GM12878 (cell line): ENCODE data around the gene DCAF4L1. TPM values are rescaled to one million over a fixed set of nuclear protein-coding genes. Genes with fewer than 3 reads are reported as not detected.

Experiments
- ATAC-seq: fragments of 200-7000 bp; cut with Tn5 transposase; 3 replicates; pipeline ENCODE4 v1.9.1; 2020; ENCODE audit warnings: mild to moderate bottlenecking, moderate library complexity
- BruUV-seq: library from RNA; stranded (reverse); fragments of 400-500 nt; replicated peaks from 2 replicates; lab custom pipeline; 2021; lab: Mats Ljungman, UMichigan
- CTCF ChIA-PET: fragments of 300-600 bp; sonication (Branson Sonifier 250); formaldehyde crosslinking; extraction: SDS; loops from one replicate; lab custom pipeline; 2021; ENCODE audit warnings: inconsistent platforms; lab: Yijun Ruan, JAX
- POLR2A ChIA-PET: fragments of 350-600 bp; formaldehyde crosslinking; extraction: SDS; loops from one replicate; lab custom pipeline; 2021; ENCODE audit warnings: inconsistent platforms; lab: Charles Lee
- RAD21 ChIA-PET: fragments of 300-600 bp; sonication (Branson Sonifier 250); formaldehyde crosslinking; loops from one replicate; lab custom pipeline; 2023; ENCODE audit warnings: antibody characterized with exemption; ENCODE audit not compliant: unreplicated experiment; lab: Charles Lee
- SMC1A ChIA-PET: fragments of 300-600 bp; sonication (Branson Sonifier 250); formaldehyde crosslinking; loops from one replicate; lab custom pipeline; 2023; ENCODE audit not compliant: unreplicated experiment, uncharacterized antibody; lab: Charles Lee
- DNase-seq: peaks from one replicate; pipeline ENCODE4 v3.0.0-alpha.2; 2011; ENCODE audit warnings: low read depth, low spot score
- FAIRE-seq: peaks from 3 replicates; lab custom pipeline; 2011; peaks lifted over from hg19 to GRCh38; lab: Jason Lieb, UNC
- H2AFZ ChIP-seq: 2 replicates; pipeline ENCODE4 v1.6.0; 2011; ENCODE audit warnings: low read depth, low read length, control low read depth; ENCODE audit not compliant: control insufficient read depth
- H3K27ac ChIP-seq: 2 replicates; pipeline ENCODE4 v1.5.1; 2011; ENCODE audit warnings: control low read depth; ENCODE audit not compliant: control insufficient read depth, insufficient read depth
- H3K27me3 ChIP-seq, 2 experiments: replicated peaks in 1 of 2; 2 replicates each; pipeline versions ENCODE4 v1.6.0 to v1.6.1; 2011; ENCODE audit warnings: low read length in 1 of 2; ENCODE audit not compliant: control insufficient read depth in 2 of 2, insufficient read depth in 2 of 2
- H3K36me3 ChIP-seq, 2 experiments: 2 replicates each; pipeline ENCODE4 v1.5.1; 2011; ENCODE audit warnings: low read length in 1 of 2; ENCODE audit not compliant: control insufficient read depth in 2 of 2, insufficient read depth in 2 of 2
- H3K4me1 ChIP-seq: 2 replicates; pipeline ENCODE4 v1.6.1; 2011; ENCODE audit warnings: mild to moderate bottlenecking, low read length, moderate library complexity, mixed read lengths; ENCODE audit not compliant: control insufficient read depth, insufficient read depth
- H3K4me2 ChIP-seq: 2 replicates; pipeline ENCODE4 v1.6.0; 2011; ENCODE audit warnings: control low read depth; ENCODE audit not compliant: control insufficient read depth, insufficient read depth
- H3K4me3 ChIP-seq: fragments of 200-600 bp; sonication (generic); 2 replicates; pipeline ENCODE4 v1.5.1; 2016
- H3K79me2 ChIP-seq: 2 replicates; pipeline ENCODE4 v1.6.0; 2011; ENCODE audit warnings: low read length; ENCODE audit not compliant: control insufficient read depth, insufficient read depth
- H3K9ac ChIP-seq: 2 replicates; pipeline ENCODE4 v1.8.0; 2011; ENCODE audit warnings: low read length, control low read depth, mixed read lengths; ENCODE audit not compliant: control insufficient read depth, insufficient read depth
- H3K9me3 ChIP-seq: replicated peaks from 3 replicates; pipeline ENCODE4 v1.5.1; 2011; ENCODE audit warnings: mild to moderate bottlenecking, low read length; ENCODE audit not compliant: control insufficient read depth, insufficient read depth
- H4K20me1 ChIP-seq: 2 replicates; pipeline ENCODE4 v1.6.0; 2011; ENCODE audit not compliant: control insufficient read depth, insufficient read depth
- CBX5 ChIP-seq: sonication (generic); IDR thresholded peaks from 2 replicates; pipeline ENCODE4 v1.6.1; 2016; ENCODE audit warnings: low read depth, moderate library complexity, mild to moderate bottlenecking, inconsistent platforms
- IKZF2 ChIP-seq, 2 experiments: fragments of 450-650 bp; IDR thresholded peaks; 2 replicates each; pipeline ENCODE4 v1.6.1; 2017; ENCODE audit warnings: mild to moderate bottlenecking in 2 of 2, moderate library complexity in 2 of 2
- NRF1 ChIP-seq: conservative IDR thresholded peaks from 2 replicates; pipeline ENCODE4 v1.6.1; 2011; ENCODE audit warnings: mild to moderate bottlenecking, low read depth, low read length, improper control_type of control experiment
- PBX3 ChIP-seq: IDR thresholded peaks from 2 replicates; pipeline ENCODE4 v1.6.1; 2011; ENCODE audit warnings: mild to moderate bottlenecking, low read depth, low read length, moderate library complexity; ENCODE audit not compliant: insufficient replicate concordance
- SMC3 ChIP-seq: IDR thresholded peaks from 2 replicates; pipeline ENCODE4 v1.6.1; 2011; ENCODE audit warnings: low read length, improper control_type of control experiment, borderline replicate concordance
- USF1 ChIP-seq: IDR thresholded peaks from 2 replicates; pipeline ENCODE4 v1.6.1; 2011; ENCODE audit warnings: borderline replicate concordance, low read depth, mild to moderate bottlenecking, moderate library complexity, mixed read lengths, low read length; ENCODE audit not compliant: insufficient read depth; ENCODE audit errors: extremely low read length
- WRNIP1 ChIP-seq: IDR thresholded peaks from 2 replicates; pipeline ENCODE4 v1.6.1; 2011; ENCODE audit warnings: low read depth, low read length, improper control_type of control experiment, borderline replicate concordance
- WGBS: methylation state at CpG from one replicate; pipeline ENCODE4 v1.1.6; 2016; ENCODE audit warnings: low lambda C conversion rate; ENCODE audit not compliant: insufficient replicate concordance, insufficient coverage; ENCODE audit errors: missing lambda C conversion rate; 5-methylcytosine and 5-hydroxymethylcytosine counted together
- in situ Hi-C: fragments of 300-500 bp; cut with MboI; formaldehyde crosslinking; loops from 9 replicates; pipeline ENCODE4 v1.14.3; 2018; ENCODE audit warnings: mixed read lengths
- intact Hi-C: fragments of 100-400 bp; cut with micrococcal nuclease; formaldehyde crosslinking; loops from one replicate; pipeline ENCODE4 v1.14.2; 2022; ENCODE audit not compliant: unreplicated experiment
- polyA plus RNA-seq, 11 experiments: library from polyadenylated mRNA; depleted of rRNA in 4 of 11; unstranded in 6 of 11; stranded (reverse) in 5 of 11; fragments of >200 nt; fragmentation: Nextera tagmentation in 4 of 11; fragmentation: Illumina TruSeq in 1 of 11; extraction: Ambion mirVana in 4 of 11; extraction: Trizol in 1 of 11; gene quantifications; 1 replicate in 1 of 11; 2 replicates in 10 of 11; pipeline versions ENCODE4 v1.2.1 to v1.2.3, GENCODE V29; 2011 to 2016; ENCODE audit warnings: inconsistent platforms in 2 of 11, missing spikeins in 2 of 11, low read depth in 1 of 11
- total RNA-seq, 4 experiments: library from RNA; depleted of rRNA in 3 of 4; stranded (reverse); fragments of >200 nt in 3 of 4; fragmentation: Illumina TruSeq in 1 of 4; extraction: Trizol in 1 of 4; gene quantifications; 2 replicates each; pipeline versions ENCODE4 v1.2.1 to v1.2.3, GENCODE V29; 2013 to 2021

Gene DCAF4L1
- total and polyA plus RNA-seq, 10 of the 15 experiments (the other 5 are each of a cell fraction or from before 2014, with no cell fraction given) = 0.04 to 0.48 (median 0.18) TPM

- 1% methylated on average over 12 of the region's 12 CpGs for WGBS
- peak; percentile 24 for ATAC-seq
Measured at GRCh38 chr4:41989994-41990364, 8.4 kb downstream of the DCAF4L1 start.

More at GRCh38 chr4:41989994-41990364, 8.4 kb downstream of the DCAF4L1 start:
- ChIA-PET SMC1A (interaction anchor here (0.8 to 0.9 kb wide), 4 partner anchors 10 to 54 kb away, joined by 3 read pairs; no protein-coding TSS in a partner anchor), POLR2A (interaction anchor here (1.2 to 2.1 kb wide), 2 partner anchors 14 to 51 kb away, joined by 4 to 8 read pairs; no protein-coding TSS in a partner anchor), RAD21 (interaction anchor here (0.5 to 1.0 kb wide), 3 partner anchors 14 to 1444 kb away, joined by 3 read pairs; no protein-coding TSS in a partner anchor), CTCF (interaction anchor here (0.9 to 1.7 kb wide), 3 partner anchors 12 to 46 kb away, joined by 3 to 5 read pairs (median 3); no protein-coding TSS in a partner anchor)
- TF ChIP-seq SMC3 (no peak), WRNIP1 (no peak), NRF1 (no peak), CBX5 (0 out of 2 replicates have a peak, but pooled peaks have one; percentile 8), USF1 (no peak), IKZF2 (IDR thresholded peaks at IDR 0.05) (peak; percentile 40 to 52; a peak in 2 of 4 replicates), PBX3 (no peak)
- no TSS peak for BruUV-seq
- intact Hi-C loops = loop anchor here (5.0 kb wide), 2 partner anchors 53 to 292 kb away; partner anchors contain the start of gene TMEM33
- peak overlapping the region; percentile 94 for H3K4me2 ChIP-seq
- in situ Hi-C loops = no loop called here
- H3K4me1 ChIP-seq = no peaks in the 10 kb centered on the region; the same call in 1 of the 2 replicates
- H3K79me2 ChIP-seq = peaks cover 29% of the 10 kb centered on the region
- peak overlapping the region; percentile 84 for H3K9ac ChIP-seq
- no peaks in the 10 kb centered on the region for H3K27me3 ChIP-seq
- H3K9me3 ChIP-seq = no peaks in the 10 kb centered on the region
- peak overlapping the region; percentile 97 for H2AFZ ChIP-seq
- H3K27ac ChIP-seq = peak overlapping the region; percentile 74
- H3K36me3 ChIP-seq = no peaks in the 10 kb centered on the region
- H3K4me3 ChIP-seq = peak overlapping the region; percentile 82
- H4K20me1 ChIP-seq = no peaks in the 10 kb centered on the region
- no peak for DNase-seq
- no peak for FAIRE-seq
